HepG2 (cell line): Measurements from ENCODE around the gene ZFAND4. TPM values are rescaled to one million over a fixed set of nuclear protein-coding genes. Genes with fewer than 3 reads are reported as not detected.
A peak's percentile ranks its signal among the peaks of the same experiment; 100 is the strongest.

Experiments
- ATAC-seq: fragments of 200-7000 bp; cut with Tn5 transposase; 3 replicates; pipeline ENCODE4 v1.9.1; 2020; ENCODE audit warnings: mild to moderate bottlenecking, moderate library complexity
- BruUV-seq: library from RNA; stranded (reverse); fragments of 400-500 nt; replicated peaks from 2 replicates; lab custom pipeline; 2021; lab: Mats Ljungman, UMichigan
- CTCF ChIA-PET: fragments of 300-600 bp; formaldehyde crosslinking; extraction: SDS; loops from one replicate; lab custom pipeline; 2021; ENCODE audit warnings: low total read pairs, inconsistent platforms, low intra/inter-chr PET ratio; lab: Yijun Ruan, JAX
- POLR2A ChIA-PET: fragments of 350-600 bp; sonication (Branson Sonifier 250); formaldehyde crosslinking; loops from one replicate; lab custom pipeline; 2020; ENCODE audit warnings: antibody characterized with exemption, inconsistent platforms; lab: Yijun Ruan, JAX
- DNase-seq: peaks from one replicate; pipeline ENCODE4 v3.0.0-alpha.2; 2015; ENCODE audit warnings: low spot score
- FAIRE-seq: peaks from 3 replicates; lab custom pipeline; 2011; peaks lifted over from hg19 to GRCh38; lab: Jason Lieb, UNC
- H2AFZ ChIP-seq: one replicate; pipeline ENCODE4 v1.6.1; 2011; ENCODE audit warnings: low read length, inconsistent platforms
- H3K27ac ChIP-seq: fragments of 300-600 bp; 3 replicates; pipeline ENCODE4 v1.8.0; 2011; ENCODE audit warnings: mixed run types, mild to moderate bottlenecking, mixed read lengths, low read length, inconsistent platforms; ENCODE audit not compliant: insufficient read depth; ENCODE audit errors: extremely low read length
- H3K27me3 ChIP-seq, 2 experiments: fragments of 200-600 bp in 1 of 2; 2 replicates in 1 of 2; 3 replicates in 1 of 2; pipeline versions ENCODE4 v1.6.0 to v1.8.0; 2011; ENCODE audit warnings: low read length in 2 of 2, mild to moderate bottlenecking in 2 of 2, moderate library complexity in 2 of 2, inconsistent platforms in 1 of 2; ENCODE audit not compliant: insufficient read depth in 2 of 2, control insufficient read depth in 1 of 2
- H3K36me3 ChIP-seq, 2 experiments: fragments of 200-600 bp in 1 of 2; replicated peaks in 1 of 2; 2 replicates in 1 of 2; 3 replicates in 1 of 2; pipeline versions ENCODE4 v1.5.1 to v1.8.0; 2011; ENCODE audit warnings: low read length in 2 of 2, inconsistent platforms in 1 of 2; ENCODE audit not compliant: insufficient read depth in 2 of 2, control insufficient read depth in 1 of 2
- H3K4me1 ChIP-seq: 2 replicates; pipeline ENCODE4 v1.5.1; 2012; ENCODE audit warnings: low read length, inconsistent platforms; ENCODE audit not compliant: insufficient read depth
- H3K4me2 ChIP-seq: 2 replicates; pipeline ENCODE4 v1.6.0; 2011; ENCODE audit warnings: low read depth, low read length, inconsistent platforms
- H3K4me3 ChIP-seq, 3 experiments: fragments of 200-600 bp in 1 of 3; sonication (generic), shearing (Covaris generic) in 1 of 3; replicated peaks in 1 of 3; 2 replicates each; pipeline ENCODE4 v1.5.1; 2011 to 2016; ENCODE audit warnings: low read length in 3 of 3, inconsistent platforms in 2 of 3, low read depth in 2 of 3, mild to moderate bottlenecking in 2 of 3, control low read depth in 1 of 3, mixed read lengths in 1 of 3; ENCODE audit not compliant: insufficient read depth in 1 of 3
- H3K79me2 ChIP-seq: one replicate; pipeline ENCODE4 v1.6.1; 2011; ENCODE audit warnings: low read length, inconsistent platforms; ENCODE audit not compliant: insufficient read depth
- H3K9ac ChIP-seq: 2 replicates; pipeline ENCODE4 v1.6.0; 2011; ENCODE audit warnings: mild to moderate bottlenecking, low read depth, low read length, inconsistent platforms; ENCODE audit not compliant: insufficient read depth
- H3K9me3 ChIP-seq: 2 replicates; pipeline ENCODE4 v1.5.1; 2012; ENCODE audit warnings: mild to moderate bottlenecking, low read length
- H4K20me1 ChIP-seq: 2 replicates; pipeline ENCODE4 v1.6.0; 2011; ENCODE audit warnings: inconsistent platforms, mild to moderate bottlenecking, low read length, moderate library complexity; ENCODE audit not compliant: insufficient read depth
- BORCS8-MEF2B ChIP-seq: sonication (generic); formaldehyde crosslinking; IDR thresholded peaks from 2 replicates; pipeline ENCODE4 v1.8.0; 2022; ENCODE audit warnings: mild to moderate bottlenecking, missing genetic modification reagents
- CREM ChIP-seq, 2 experiments: sonication (generic) in 1 of 2; formaldehyde crosslinking in 1 of 2; IDR thresholded peaks; 2 replicates each; pipeline versions ENCODE4 v1.4.0 to v1.6.1; 2016 to 2020; ENCODE audit warnings: antibody characterized with exemption in 1 of 2, mild to moderate bottlenecking in 1 of 2, missing genetic modification reagents in 1 of 2
- EHMT2 ChIP-seq: fragments of 200-600 bp; sonication (generic); IDR thresholded peaks from 2 replicates; pipeline ENCODE4 v1.7.0; 2017; ENCODE audit warnings: antibody characterized with exemption, low read depth, low read length, borderline replicate concordance
- FOXP1 ChIP-seq, 2 experiments: fragments of 450-650 bp in 1 of 2; IDR thresholded peaks; 2 replicates each; pipeline ENCODE4 v1.6.1; 2017 to 2018; ENCODE audit warnings: antibody characterized with exemption in 1 of 2
- FOXP4 ChIP-seq: sonication (generic); formaldehyde crosslinking; IDR thresholded peaks from 2 replicates; pipeline ENCODE4 v1.4.0; 2020; ENCODE audit warnings: missing genetic modification reagents
- GATAD2A ChIP-seq: IDR thresholded peaks from 2 replicates; pipeline ENCODE4 v1.6.1; 2016
- MIER2 ChIP-seq: IDR thresholded peaks from 2 replicates; pipeline ENCODE4 v1.6.1; 2016; ENCODE audit warnings: missing biosample characterization, missing genetic modification reagents
- NR2F6 ChIP-seq, 2 experiments: IDR thresholded peaks; 2 replicates each; pipeline ENCODE4 v1.6.1; 2016; ENCODE audit warnings: antibody characterized with exemption in 1 of 2, mild to moderate bottlenecking in 1 of 2
- SOX13 ChIP-seq, 3 experiments: fragments of 450-650 bp in 1 of 3; sonication (generic) in 1 of 3; formaldehyde crosslinking in 1 of 3; IDR thresholded peaks in 2 of 3; conservative IDR thresholded peaks in 1 of 3; 2 replicates each; pipeline versions ENCODE4 v1.5.0 to v1.6.1; 2016 to 2020; ENCODE audit warnings: antibody characterized with exemption in 1 of 3, mild to moderate bottlenecking in 1 of 3, missing compliant biosample characterization in 1 of 3, missing genetic modification reagents in 1 of 3, moderate library complexity in 1 of 3
- TBX2 ChIP-seq: sonication (generic); formaldehyde crosslinking; IDR thresholded peaks from 2 replicates; pipeline ENCODE4 v1.5.0; 2020; ENCODE audit warnings: missing genetic modification reagents, mild to moderate bottlenecking, borderline replicate concordance
- TCF7 ChIP-seq: sonication (generic); IDR thresholded peaks from 2 replicates; pipeline ENCODE4 v1.6.1; 2016; ENCODE audit warnings: antibody characterized with exemption, low read depth
- THAP11 ChIP-seq: IDR thresholded peaks from 2 replicates; pipeline ENCODE4 v1.6.1; 2016; ENCODE audit warnings: missing biosample characterization, missing genetic modification reagents
- ZKSCAN8 ChIP-seq: IDR thresholded peaks from 2 replicates; pipeline ENCODE4 v1.6.1; 2016; ENCODE audit warnings: borderline replicate concordance, missing genetic modification reagents, missing compliant biosample characterization
- ZNF136 ChIP-seq: sonication (generic); formaldehyde crosslinking; IDR thresholded peaks from 2 replicates; pipeline ENCODE4 v1.8.1; 2022; ENCODE audit warnings: low read depth, mild to moderate bottlenecking, moderate library complexity, missing genetic modification reagents
- ZNF280B ChIP-seq: sonication (generic); formaldehyde crosslinking; IDR thresholded peaks from 2 replicates; pipeline ENCODE4 v1.5.0; 2020; ENCODE audit warnings: missing genetic modification reagents, mild to moderate bottlenecking, borderline replicate concordance
- ZNF331 ChIP-seq: sonication (generic); formaldehyde crosslinking; IDR thresholded peaks from 2 replicates; pipeline ENCODE4 v1.4.0; 2020; ENCODE audit warnings: missing genetic modification reagents
- ZNF652 ChIP-seq: IDR thresholded peaks from 2 replicates; pipeline ENCODE4 v1.6.1; 2016; ENCODE audit warnings: low read depth, borderline replicate concordance
- ZZZ3 ChIP-seq: sonication (generic); formaldehyde crosslinking; IDR thresholded peaks from 2 replicates; pipeline ENCODE4 v1.4.0; 2020; ENCODE audit warnings: missing genetic modification reagents, mild to moderate bottlenecking, borderline replicate concordance
- WGBS: methylation state at CpG from one replicate; pipeline ENCODE4 v1.1.6; 2017; ENCODE audit warnings: low lambda C conversion rate; 5-methylcytosine and 5-hydroxymethylcytosine counted together
- in situ Hi-C: cut with HindIII; loops from 2 replicates; pipeline ENCODE4 v1.10.0; 2017; ENCODE audit warnings: low pct_unique_long_range_greater_than_20kb; ENCODE audit not compliant: extremely low pct_ligation_motif_present
- intact Hi-C: fragments of 100-400 bp; cut with micrococcal nuclease; formaldehyde crosslinking; loops from one replicate; pipeline ENCODE4 v1.10.0; 2022; ENCODE audit not compliant: unreplicated experiment
- polyA plus RNA-seq, 8 experiments: library from polyadenylated mRNA; depleted of rRNA in 3 of 8; stranded (reverse) in 7 of 8; unstranded in 1 of 8; fragments of >200 nt; fragmentation: Illumina TruSeq in 4 of 8; extraction: Trizol in 4 of 8; gene quantifications; 2 replicates each; pipeline versions ENCODE4 v1.2.1 to v1.2.3, GENCODE V29; 2011 to 2016; ENCODE audit warnings: low read depth in 4 of 8, missing spikeins in 1 of 8, mixed read lengths in 1 of 8; ENCODE audit not compliant: insufficient read depth in 1 of 8
- total RNA-seq, 5 experiments: library from RNA; depleted of rRNA; stranded (reverse); fragments of >200 nt; fragmentation: Illumina TruSeq; extraction: Trizol; gene quantifications; 2 replicates each; pipeline ENCODE4 v1.2.3, GENCODE V29; 2016; ENCODE audit warnings: low read depth in 1 of 5

Gene ZFAND4
- total and polyA plus RNA-seq, 2 of the 13 experiments (the other 11 are each of a cell fraction or from before 2014, with no cell fraction given): 2.9 to 9.2 TPM

GRCh38 chr10:45575966-45576597, 96.5 kb downstream of the ZFAND4 start:
- Histone ChIP-seq H3K4me3 (peak overlapping the region in 1 of 3 experiments; percentile 30; a peak in 2 of 6 replicates), H3K9me3 (no peaks in the 10 kb centered on the region), H3K36me3 (no peaks in the 10 kb centered on the region), H4K20me1 (no peaks in the 10 kb centered on the region), H3K9ac (peak overlapping the region; percentile 56; the same call in 1 of the 2 replicates), H2AFZ (no peak overlapping the region), H3K79me2 (peaks cover 27% of the 10 kb centered on the region), H3K4me2 (peak overlapping the region; percentile 74), H3K27me3 (no peaks in the 10 kb centered on the region), H3K4me1 (peaks cover 10% of the 10 kb centered on the region), H3K27ac (peak overlapping the region; percentile 88)
- ChIA-PET POLR2A (interaction anchor here (0.8 to 1.5 kb wide), 3 partner anchors 18 to 81 kb away, joined by 4 to 6 read pairs (median 4); no protein-coding TSS in a partner anchor), CTCF (no interaction called here)
- 2% methylated on average over 3 of the region's 3 CpGs for WGBS
- intact Hi-C loops: no loop called here
- peak; percentile 90 for DNase-seq
- FAIRE-seq: no peak
- in situ Hi-C loops: no loop called here
- ATAC-seq: peak; percentile 99
- no TSS peak for BruUV-seq
- peak; percentile 77 for TF ChIP-seq GATAD2A (CRISPR knock-in tag)
- no peak; the same call in 1 of the 2 replicates for TF ChIP-seq SOX13 (IDR thresholded peaks at IDR 0.05)
- TF ChIP-seq SOX13 (CRISPR knock-in tag; conservative IDR thresholded peaks at IDR 0.05 in 1 of 2, IDR thresholded peaks at IDR 0.05 in 1 of 2): peak in 1 of 2 experiments; percentile 80; a peak in 2 of 4 replicates
- no peak for TF ChIP-seq ZNF136
- peak; percentile 57; the same call in 1 of the 2 replicates for TF ChIP-seq ZNF652 (CRISPR knock-in tag)
- peak; percentile 62; the same call in 1 of the 2 replicates for TF ChIP-seq TBX2 (CRISPR knock-in tag)
- TF ChIP-seq THAP11 (CRISPR knock-in tag): peak; percentile 25; the same call in 1 of the 2 replicates
- TF ChIP-seq BORCS8-MEF2B (CRISPR knock-in tag): no peak
- no peak for TF ChIP-seq ZNF280B (CRISPR knock-in tag)
- no peak for TF ChIP-seq FOXP1 (IDR thresholded peaks at IDR 0.05)
- TF ChIP-seq FOXP1 (CRISPR knock-in tag; IDR thresholded peaks at IDR 0.05): peak; percentile 70
- peak; percentile 44; the same call in 1 of the 2 replicates for TF ChIP-seq FOXP4 (CRISPR knock-in tag)
- TF ChIP-seq ZNF331: peak; percentile 50; the same call in 1 of the 2 replicates
- TF ChIP-seq ZZZ3: no peak
- TF ChIP-seq CREM (IDR thresholded peaks at IDR 0.05): peak; percentile 64; the same call in 1 of the 2 replicates
- TF ChIP-seq CREM (CRISPR knock-in tag; IDR thresholded peaks at IDR 0.05): no peak
- peak; percentile 66; the same call in 1 of the 2 replicates for TF ChIP-seq ZKSCAN8 (CRISPR knock-in tag)
- TF ChIP-seq TCF7: peak; percentile 76
- no peak for TF ChIP-seq MIER2 (CRISPR knock-in tag)
- no peak for TF ChIP-seq NR2F6 (IDR thresholded peaks at IDR 0.05)
- TF ChIP-seq NR2F6 (CRISPR knock-in tag; IDR thresholded peaks at IDR 0.05): no peak
- TF ChIP-seq EHMT2: peak; percentile 41; the same call in 1 of the 2 replicates
